Adipocyte (in vitro differentiated cells): ENCODE data around the gene CGAS.
"Not testable (repeated sequence)": the region's sequence is repeated elsewhere in the genome, so short reads cannot be mapped to it uniquely, and the experiment has no call there.

ENCODE experiments used
- DNase-seq: peaks from one replicate; pipeline ENCODE4 v3.0.0-alpha.2; 2015; ENCODE audit warnings: low read depth
- H3K27me3 ChIP-seq: replicated peaks from 2 replicates; pipeline ENCODE4 v1.7.0; 2013; ENCODE audit warnings: mild to moderate bottlenecking, low read length, moderate library complexity; ENCODE audit not compliant: control insufficient read depth, insufficient read depth
- H3K36me3 ChIP-seq: 2 replicates; pipeline ENCODE4 v1.7.0; 2013; ENCODE audit warnings: low read length, mild to moderate bottlenecking, moderate library complexity; ENCODE audit not compliant: control insufficient read depth, insufficient read depth, severe bottlenecking
- H3K4me1 ChIP-seq: 2 replicates; pipeline ENCODE4 v1.7.0; 2013; ENCODE audit warnings: mild to moderate bottlenecking, low read length, moderate library complexity; ENCODE audit not compliant: control insufficient read depth, insufficient read depth
- H3K4me3 ChIP-seq: 2 replicates; pipeline ENCODE4 v1.7.0; 2013; ENCODE audit warnings: mild to moderate bottlenecking, low read length, moderate library complexity
- H3K9ac ChIP-seq: 2 replicates; pipeline ENCODE4 v1.7.0; 2013; ENCODE audit warnings: mild to moderate bottlenecking, low read length, moderate library complexity
- H3K9me3 ChIP-seq: 2 replicates; pipeline ENCODE4 v1.7.0; 2013; ENCODE audit warnings: mild to moderate bottlenecking, low read length, moderate library complexity; ENCODE audit not compliant: control insufficient read depth

CGAS gene

GRCh38 chr6:73394577-73395354, 57.3 kb downstream of the CGAS start, which contains the start of gene DDX43:
TSS of gene DDX43 (plus strand) at chr6:73394828. CDS start at chr6:73394906, 78 bp downstream.
- Histone ChIP-seq H3K9me3 (no peaks in the 10 kb centered on the region), H3K9ac (no peak within 1 kb of the TSS), H3K27me3 (no peaks in the 10 kb centered on the region), H3K4me1 (peaks cover 5% of the 10 kb centered on the region), H3K36me3 (no peaks in the 10 kb centered on the region), H3K4me3 (peak within 1 kb of the TSS; percentile 61)
- DNase-seq = no peak

GRCh38 chr6:73393278-73393677, 58.8 kb downstream of the CGAS start:
- Histone ChIP-seq H3K4me3 (no peak overlapping the region), H3K9ac (no peak overlapping the region), H3K36me3 (no peaks in the 10 kb centered on the region), H3K9me3 (no peaks in the 10 kb centered on the region), H3K4me1 (peaks cover 3% of the 10 kb centered on the region), H3K27me3 (no peaks in the 10 kb centered on the region)
- peak; percentile 4 for DNase-seq

GRCh38 chr6:73392188-73392587, 59.9 kb downstream of the CGAS start:
- not testable (repeated sequence) for H3K4me3 ChIP-seq, H3K27me3 ChIP-seq, H3K36me3 ChIP-seq, H3K4me1 ChIP-seq, H3K9me3 ChIP-seq, H3K9ac ChIP-seq
- peak; percentile 4 for DNase-seq

GRCh38 chr6:73391675-73392074, 60.4 kb downstream of the CGAS start:
- Histone ChIP-seq H3K9ac (no peak overlapping the region), H3K36me3 (no peaks in the 10 kb centered on the region), H3K9me3 (no peaks in the 10 kb centered on the region), H3K4me1 (peaks cover 3% of the 10 kb centered on the region), H3K4me3 (no peak overlapping the region), H3K27me3 (no peaks in the 10 kb centered on the region)
- DNase-seq = no peak

GRCh38 chr6:73389854-73390253, 62.2 kb downstream of the CGAS start:
- Histone ChIP-seq H3K27me3 (no peaks in the 10 kb centered on the region), H3K9ac (no peak overlapping the region), H3K9me3 (no peaks in the 10 kb centered on the region), H3K4me3 (no peak overlapping the region), H3K36me3 (no peaks in the 10 kb centered on the region), H3K4me1 (peaks cover 3% of the 10 kb centered on the region)
- DNase-seq = no peak

GRCh38 chr6:73388800-73389512, 63.1 kb downstream of the CGAS start:
- no peaks in the 10 kb centered on the region for H3K9me3 ChIP-seq
- H3K27me3 ChIP-seq = no peaks in the 10 kb centered on the region
- peak overlapping the region; percentile 80 for H3K9ac ChIP-seq
- peaks cover 3% of the 10 kb centered on the region for H3K4me1 ChIP-seq
- DNase-seq = peak; percentile 84
- no peaks in the 10 kb centered on the region for H3K36me3 ChIP-seq
- peak overlapping the region; percentile 87 for H3K4me3 ChIP-seq

GRCh38 chr6:73388433-73388799, 63.7 kb downstream of the CGAS start:
- Histone ChIP-seq H3K27me3 (no peaks in the 10 kb centered on the region), H3K9ac (peak overlapping the region; percentile 80), H3K36me3 (no peaks in the 10 kb centered on the region), H3K4me3 (peak overlapping the region; percentile 87), H3K9me3 (no peaks in the 10 kb centered on the region), H3K4me1 (peaks cover 3% of the 10 kb centered on the region)
- DNase-seq = no peak

GRCh38 chr6:73382462-73383113, 69.5 kb downstream of the CGAS start:
- Histone ChIP-seq H3K36me3 (no peaks in the 10 kb centered on the region), H3K4me1 (no peaks in the 10 kb centered on the region), H3K9me3 (no peaks in the 10 kb centered on the region), H3K9ac (no peak overlapping the region), H3K27me3 (no peaks in the 10 kb centered on the region), H3K4me3 (no peak overlapping the region)
- DNase-seq = peak; percentile 4

GRCh38 chr6:73381531-73381930, 70.6 kb downstream of the CGAS start:
- not testable (repeated sequence) for H3K9ac ChIP-seq, H3K4me3 ChIP-seq

GRCh38 chr6:73377225-73377624, 74.9 kb downstream of the CGAS start:
- Histone ChIP-seq H3K4me1 (no peaks in the 10 kb centered on the region), H3K27me3 (no peaks in the 10 kb centered on the region), H3K4me3 (no peak overlapping the region), H3K9me3 (peaks cover under 1% of the 10 kb centered on the region), H3K9ac (no peak overlapping the region), H3K36me3 (no peaks in the 10 kb centered on the region)
- DNase-seq = no peak

More at GRCh38 chr6:73381531-73381930, 70.6 kb downstream of the CGAS start:
- not testable (repeated sequence) for H3K9me3 ChIP-seq, DNase-seq, H3K27me3 ChIP-seq, H3K36me3 ChIP-seq, H3K4me1 ChIP-seq

- no peaks in the 10 kb centered on the region for H3K27me3 ChIP-seq
- no peaks in the 10 kb centered on the region for H3K36me3 ChIP-seq
- no peaks in the 10 kb centered on the region for H3K4me1 ChIP-seq
- no peak overlapping the region for H3K9ac ChIP-seq
- peaks cover 7% of the 10 kb centered on the region for H3K9me3 ChIP-seq
- DNase-seq = no peak
- no peak overlapping the region for H3K4me3 ChIP-seq
Measured at GRCh38 chr6:73375216-73375615, 76.9 kb downstream of the CGAS start.
